Measurements from ENCODE around the gene LIPH.

Gene LIPH

GRCh38 chr3:185539934-185540333, 12.5 kb downstream of the LIPH start:
- no peak for DNase-seq (ENCODE audit: low read depth)

GRCh38 chr3:185537369-185537970, 14.9 kb downstream of the LIPH start:
- peak; percentile 37 for DNase-seq (ENCODE audit: low read depth)

DNA sequence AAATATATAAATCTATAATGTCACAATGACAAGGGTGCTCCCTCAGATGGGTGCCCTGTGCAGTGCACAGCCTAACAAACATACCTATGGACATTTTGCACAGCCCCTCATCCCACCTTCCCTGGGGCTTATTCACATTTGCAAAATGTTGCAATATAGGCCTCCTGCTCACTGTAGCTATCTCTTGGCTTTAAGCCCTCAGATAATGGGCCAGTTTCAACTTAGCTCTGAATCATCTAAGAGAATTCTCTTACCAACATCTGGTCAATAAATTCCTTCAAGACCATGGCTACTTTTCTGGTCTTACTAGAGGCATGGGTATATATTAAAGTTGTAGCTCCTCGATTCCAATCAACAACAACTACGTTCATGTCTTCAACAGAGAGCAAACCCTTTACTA, 17.9 kb downstream of the LIPH start:
- no peak for DNase-seq (ENCODE audit: low read depth)

- DNase-seq (ENCODE audit: low read depth) = no peak
Observed at GRCh38 chr3:185532901-185533300, 19.5 kb downstream of the LIPH start.

- DNase-seq (ENCODE audit: low read depth) = no peak
Observed at GRCh38 chr3:185530856-185531255, 21.5 kb downstream of the LIPH start.

DNA sequence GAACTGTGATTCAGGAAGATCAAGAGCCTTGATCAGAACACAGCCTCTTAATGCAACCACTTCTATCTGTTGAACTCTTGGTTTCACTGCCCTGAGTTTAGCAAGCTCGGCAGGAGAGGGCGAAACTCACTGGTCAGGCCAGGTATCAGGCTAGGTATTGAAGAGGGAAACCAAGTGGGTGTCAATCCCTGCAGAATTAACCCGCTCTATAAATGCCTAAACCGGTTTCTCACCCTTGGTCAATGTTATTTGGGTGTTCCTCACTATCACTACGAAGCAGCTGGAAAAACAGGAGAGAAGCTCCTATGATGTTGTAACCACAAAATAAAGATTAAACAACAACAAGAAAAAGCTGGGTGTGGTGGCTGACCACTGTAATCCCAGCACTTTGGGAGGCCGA, 23.9 kb downstream of the LIPH start:
- DNase-seq (ENCODE audit: low read depth) = no peak

DNA sequence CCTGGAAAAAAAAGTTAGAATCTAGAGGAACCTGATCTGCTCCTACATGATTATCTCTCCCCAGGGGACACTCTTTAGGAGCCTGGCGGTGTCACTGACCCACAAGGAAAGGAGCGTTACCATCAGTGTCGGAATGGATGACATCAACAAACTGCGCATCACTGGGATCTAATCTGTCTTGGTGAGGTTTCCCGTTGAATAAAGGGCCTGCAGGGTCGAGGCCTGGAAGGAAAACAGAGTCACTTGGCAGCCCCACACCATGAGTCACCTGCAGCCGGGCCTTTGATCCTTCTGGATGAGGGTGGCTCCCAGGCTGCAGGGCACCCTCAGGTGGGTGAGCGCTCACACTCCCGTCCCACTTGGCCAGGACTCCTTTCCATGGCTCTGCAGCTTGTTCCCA, 25.0 kb downstream of the LIPH start:
- no peak for DNase-seq (ENCODE audit: low read depth)

DNA sequence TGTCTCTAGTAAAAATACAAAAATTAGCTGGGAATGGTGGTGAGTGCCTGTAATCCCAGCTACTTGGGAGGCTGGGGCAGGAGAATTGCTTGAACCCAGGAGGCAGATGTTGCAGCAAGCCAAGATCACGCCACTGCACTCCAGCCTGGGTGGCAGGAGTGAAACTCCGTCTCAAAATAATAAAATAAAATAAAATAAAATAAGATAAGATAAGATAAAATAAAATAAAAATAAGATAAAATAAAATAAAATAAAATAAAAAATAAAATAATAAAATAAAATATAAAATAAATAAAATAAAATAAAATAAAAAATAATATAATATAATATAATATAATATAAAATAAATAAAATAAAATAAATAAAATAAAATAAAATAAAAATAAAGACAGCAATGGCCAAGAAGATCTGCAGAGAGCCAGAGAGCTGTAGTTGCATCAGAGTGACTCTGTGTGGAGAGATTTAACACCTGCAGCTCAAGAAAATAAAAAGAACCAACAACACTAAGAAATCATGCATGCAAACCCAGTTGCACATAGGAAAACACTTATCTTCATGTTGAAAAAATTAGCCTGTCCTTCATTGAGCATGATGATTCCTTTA, 25.9 kb downstream of the LIPH start:
- no peak for DNase-seq (ENCODE audit: low read depth)

DNA sequence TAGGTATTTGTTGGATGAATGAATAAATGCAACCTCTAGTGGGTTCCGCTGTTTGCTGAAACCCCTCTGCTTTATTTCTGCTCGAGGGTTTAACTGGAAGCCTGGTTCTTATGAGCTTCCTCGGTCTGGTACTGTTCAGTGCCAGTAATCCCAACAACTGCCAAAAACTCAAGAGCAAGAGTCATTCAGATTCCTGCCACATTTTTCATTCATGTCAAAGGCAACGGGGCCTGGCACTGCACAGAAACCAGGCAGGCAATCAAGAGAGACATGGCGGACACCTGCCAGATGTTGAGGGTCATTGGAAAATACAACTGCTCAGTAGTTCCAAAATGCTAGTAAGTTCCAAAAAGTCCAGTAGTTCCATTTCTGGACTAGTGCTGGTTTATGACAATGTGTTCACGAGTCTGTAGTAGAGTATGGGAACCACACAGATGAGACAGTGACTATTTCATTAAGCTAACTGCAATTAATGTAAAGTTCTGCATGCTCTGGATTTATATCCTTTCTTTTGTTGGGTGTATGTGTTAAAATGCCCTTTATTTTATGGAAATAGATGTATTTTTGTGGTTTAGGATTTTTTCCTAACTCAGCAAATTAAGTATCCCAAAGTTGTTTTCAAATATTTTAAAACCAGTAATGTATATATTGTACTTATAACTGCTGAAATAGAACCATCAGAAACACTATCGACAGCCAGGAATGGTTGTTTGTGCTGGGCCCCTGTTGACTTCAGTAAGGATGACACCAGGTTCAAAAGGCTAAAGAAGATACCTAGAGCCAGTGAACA, 30.8 kb downstream of the LIPH start:
- DNase-seq (ENCODE audit: low read depth) = no peak

GRCh38 chr3:185519021-185519420, 33.4 kb downstream of the LIPH start:
- no peak for DNase-seq (ENCODE audit: low read depth)

DNA sequence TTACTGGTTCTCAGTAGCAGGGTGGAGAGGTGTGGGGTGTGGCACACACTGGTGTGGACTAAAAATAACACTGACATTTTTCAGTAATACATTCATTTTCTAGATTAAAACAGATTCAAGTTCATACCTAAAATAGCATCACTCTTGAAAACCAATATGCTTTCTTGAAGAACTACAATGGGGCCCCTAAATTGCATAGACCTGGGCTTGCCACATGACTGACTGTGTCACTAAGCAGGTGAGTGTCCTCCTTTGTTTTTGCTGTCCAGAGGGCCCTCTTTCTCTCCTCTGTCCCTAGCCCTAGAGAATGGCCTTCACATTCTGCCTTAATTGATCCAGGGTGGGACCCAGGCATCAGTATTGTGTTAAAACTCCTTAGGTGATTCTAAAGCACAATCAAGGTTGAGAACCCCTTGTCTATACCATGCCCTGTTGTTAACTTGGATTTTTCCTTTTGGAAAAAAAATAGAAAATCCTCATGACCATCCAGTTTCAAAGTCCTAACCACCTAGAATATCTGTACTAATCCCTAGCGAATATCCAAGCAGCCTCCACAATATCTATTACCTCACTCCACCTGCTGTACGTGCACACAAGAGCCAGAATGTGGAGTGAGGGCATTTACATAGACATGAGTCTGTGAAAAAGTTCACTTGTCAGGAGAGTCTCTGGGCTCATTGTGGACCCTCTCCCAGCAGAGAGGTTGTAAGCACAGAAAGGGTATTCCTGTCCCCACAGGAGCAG, 34.8 kb downstream of the LIPH start:
- no peak for DNase-seq (ENCODE audit: low read depth)

DNA sequence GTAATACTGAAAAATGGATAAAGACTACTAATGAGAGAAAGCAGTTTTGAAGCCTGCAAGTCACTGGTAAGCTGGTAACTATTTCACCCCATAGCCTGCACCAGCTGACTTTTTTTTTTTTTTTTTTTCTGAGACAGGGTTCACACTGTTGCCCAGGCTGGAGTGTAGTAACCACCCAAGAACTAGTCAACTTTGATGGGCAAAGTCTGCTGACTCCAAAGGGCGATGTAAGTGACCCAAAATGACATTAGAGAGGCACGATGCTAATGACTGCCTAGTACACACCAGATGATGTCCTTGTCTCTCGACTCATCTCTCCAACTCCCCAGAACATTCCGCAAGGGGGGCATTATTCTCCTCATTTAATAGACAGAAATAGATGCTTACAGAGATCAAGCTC, 40.7 kb downstream of the LIPH start:
- no peak for DNase-seq (ENCODE audit: low read depth)

DNA sequence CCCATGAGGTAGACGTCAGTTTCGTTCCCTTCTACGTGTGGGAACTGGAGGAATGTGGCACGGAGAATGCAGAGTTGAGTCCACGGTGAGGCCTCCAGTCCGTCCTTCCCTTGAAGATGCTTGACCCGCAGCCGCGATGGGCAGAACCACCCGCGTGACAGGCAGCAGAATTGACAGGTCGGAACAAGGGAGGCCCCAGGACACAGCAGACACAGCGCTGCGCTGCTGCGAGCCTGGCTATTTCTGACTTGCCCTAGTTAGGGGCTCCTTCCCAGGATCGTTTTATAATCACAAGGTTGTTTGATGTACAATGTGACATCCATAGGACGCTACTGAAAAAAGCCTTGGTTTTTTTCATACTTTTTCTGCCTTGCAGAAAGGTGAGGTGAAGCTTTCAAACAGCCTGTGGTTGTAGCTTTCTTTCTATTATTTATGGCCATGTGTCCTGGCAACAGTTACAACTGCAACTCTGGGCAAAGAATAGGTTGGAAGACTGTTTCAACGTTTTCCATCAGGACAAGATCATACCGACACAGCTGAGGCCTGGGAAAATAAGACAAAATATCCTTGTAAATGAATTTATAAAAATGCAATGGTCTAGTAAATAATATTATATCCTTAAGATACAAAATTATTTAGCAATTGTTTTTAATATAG, 43.9 kb downstream of the LIPH start:
- no peak for DNase-seq (ENCODE audit: low read depth)

- DNase-seq (ENCODE audit: low read depth) = no peak
Observed at GRCh38 chr3:185507883-185508282, 44.5 kb downstream of the LIPH start.

DNA sequence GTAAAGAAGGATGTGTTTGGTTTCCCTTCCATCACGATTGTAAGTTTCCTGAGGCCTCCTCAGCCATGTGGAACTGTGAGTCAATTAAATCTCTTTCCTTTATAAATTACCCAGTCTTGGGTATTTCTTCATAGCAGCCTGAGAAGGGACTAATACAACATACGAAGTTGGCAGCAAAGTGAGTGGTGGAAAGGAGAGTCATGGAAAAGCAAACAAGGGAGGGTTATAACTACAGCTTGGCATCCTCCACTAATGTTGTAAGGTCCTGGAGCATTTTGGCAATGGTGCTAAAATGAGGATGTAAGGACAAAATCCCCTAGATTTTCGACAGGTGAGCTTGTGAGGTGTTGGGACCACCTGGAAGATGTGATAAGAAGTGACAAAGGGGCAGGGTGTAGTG, 47.8 kb downstream of the LIPH start:
- DNase-seq (ENCODE audit: low read depth) = no peak

DNA sequence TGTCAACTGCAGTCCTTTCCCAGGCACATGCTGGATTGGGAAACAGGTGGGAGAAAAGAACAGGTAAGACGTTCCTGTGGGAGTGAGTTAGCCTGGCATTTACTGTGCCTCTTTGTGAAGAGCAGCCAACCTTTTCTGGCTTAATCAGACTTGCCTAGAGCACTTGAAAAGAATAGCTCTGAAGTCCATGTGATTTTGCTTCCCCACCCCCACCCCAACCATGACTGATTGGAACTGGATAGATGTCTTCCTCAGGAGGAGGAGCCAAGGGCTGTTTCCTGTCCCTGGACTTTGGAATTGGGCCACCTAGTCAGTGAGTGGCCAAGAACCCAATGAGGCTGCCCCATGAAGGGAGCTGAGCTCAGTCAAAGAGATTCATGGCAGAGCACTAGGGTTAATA, 48.9 kb downstream of the LIPH start:
- no peak for DNase-seq (ENCODE audit: low read depth)

- DNase-seq (ENCODE audit: low read depth) = no peak
Observed at GRCh38 chr3:185502987-185503386, 49.4 kb downstream of the LIPH start.

DNA sequence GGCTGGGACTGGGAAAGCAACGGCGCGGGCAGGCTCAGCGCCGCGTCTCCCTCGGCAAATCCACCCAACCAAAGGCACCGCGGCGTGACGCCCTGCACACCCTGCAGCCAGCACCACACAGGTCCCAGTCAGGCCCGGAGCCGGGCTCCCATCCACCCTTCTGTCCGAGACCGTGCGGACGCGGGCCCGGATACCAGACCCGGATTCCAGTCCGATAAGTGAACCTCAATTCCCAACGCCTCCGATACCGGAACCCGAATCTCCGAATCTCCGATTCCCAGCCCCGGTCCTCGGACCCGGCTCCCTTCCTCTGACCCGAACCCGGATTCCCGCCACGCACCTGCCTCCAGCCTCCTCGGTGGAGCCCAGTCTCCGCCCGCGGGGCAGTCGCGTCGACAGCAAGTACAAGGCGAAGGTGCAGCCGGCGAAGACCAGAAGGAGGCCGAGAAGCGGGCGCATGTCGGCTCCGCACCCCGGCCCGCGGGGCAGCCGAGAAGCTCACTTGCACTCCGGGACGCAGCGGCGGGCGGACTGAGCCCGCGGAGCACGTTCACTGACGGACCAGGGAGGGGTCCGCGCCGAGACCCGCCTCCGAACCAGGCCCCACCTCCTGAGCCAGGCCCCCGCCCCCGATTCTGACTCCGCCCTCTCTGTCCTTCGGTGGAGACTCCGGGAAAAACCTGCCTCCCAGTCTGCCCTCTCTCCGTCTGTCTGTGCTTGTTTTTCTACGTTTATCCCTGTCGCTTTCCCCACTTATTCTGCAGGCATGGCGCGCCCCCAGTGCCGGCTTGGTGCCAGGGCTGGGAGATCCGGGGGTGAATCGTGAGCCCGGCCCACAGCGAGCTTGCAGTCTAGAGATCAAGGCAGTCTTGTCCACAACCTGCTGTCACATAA, 53.6 kb downstream of the LIPH start, which contains the start of gene TMEM41A:
Gene TMEM41A, minus strand, starts transcription at position 533 of the 894 bp plus-strand sequence. Its CDS starts 74 bp downstream, at position 459.
- DNase-seq (ENCODE audit: low read depth) = peak; percentile 41

GRCh38 chr3:185490241-185490640, 62.1 kb downstream of the LIPH start:
- DNase-seq (ENCODE audit: low read depth) = no peak

- DNase-seq (ENCODE audit: low read depth) = no peak
Observed at GRCh38 chr3:185489462-185489861, 62.9 kb downstream of the LIPH start.

DNA sequence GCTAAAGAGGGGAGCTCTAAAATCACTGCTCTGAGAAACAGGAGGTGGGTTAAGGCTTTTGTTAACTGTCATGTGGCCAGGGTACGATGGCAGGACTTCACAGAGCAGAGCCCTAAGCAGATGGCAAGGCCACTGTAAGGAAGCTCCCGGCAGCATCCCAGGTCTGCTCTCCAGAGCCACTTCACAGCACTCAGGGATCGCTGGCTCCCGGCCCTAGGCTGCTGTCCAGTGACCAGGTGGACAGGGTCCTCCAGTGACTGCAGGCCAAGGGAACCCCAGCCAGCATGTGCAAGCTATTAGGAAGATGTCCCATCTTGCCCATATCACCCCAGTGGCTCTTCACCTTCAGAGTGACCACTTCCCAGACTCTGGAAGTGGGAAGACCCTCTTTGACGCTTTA, 63.9 kb downstream of the LIPH start:
- no peak for DNase-seq (ENCODE audit: low read depth)
